HepG2 (cell line): ENCODE data around the gene SHISA5. TPM values are rescaled to one million over a fixed set of nuclear protein-coding genes. Genes with fewer than 3 reads are reported as not detected.

Experiments
- ATF1 ChIP-seq: IDR thresholded peaks from 2 replicates; pipeline ENCODE4 v1.6.1; 2016; ENCODE audit warnings: mild to moderate bottlenecking, control low read depth
- CREB1 ChIP-seq, 2 experiments: fragments of 450-650 bp in 1 of 2; IDR thresholded peaks; 2 replicates each; pipeline ENCODE4 v1.6.1; 2016 to 2017; ENCODE audit warnings: control low read depth in 1 of 2, mild to moderate bottlenecking in 1 of 2, missing compliant biosample characterization in 1 of 2, missing genetic modification characterization in 1 of 2
- HDAC2 ChIP-seq: sonication (generic); formaldehyde crosslinking; IDR thresholded peaks from 2 replicates; pipeline ENCODE4 v1.4.0; 2020; ENCODE audit warnings: missing genetic modification reagents
- MAFF ChIP-seq: IDR thresholded peaks from 2 replicates; pipeline ENCODE4 v1.6.1; 2011; ENCODE audit warnings: low read depth, low read length, improper control_type of control experiment
- MED8 ChIP-seq: sonication (generic); formaldehyde crosslinking; IDR thresholded peaks from 2 replicates; pipeline ENCODE4 v1.8.1; 2023; ENCODE audit warnings: mild to moderate bottlenecking, missing genetic modification reagents; ENCODE audit not compliant: insufficient replicate concordance
- MTA3 ChIP-seq: sonication (generic); formaldehyde crosslinking; IDR thresholded peaks from 2 replicates; pipeline ENCODE4 v1.4.0; 2020; ENCODE audit warnings: missing genetic modification reagents
- NPAS2 ChIP-seq: sonication (generic); formaldehyde crosslinking; IDR thresholded peaks from 2 replicates; pipeline ENCODE4 v1.8.0; 2022; ENCODE audit warnings: mild to moderate bottlenecking, missing genetic modification reagents, borderline replicate concordance
- PHF21A ChIP-seq: sonication (generic); formaldehyde crosslinking; IDR thresholded peaks from 2 replicates; pipeline ENCODE4 v1.5.0; 2020; ENCODE audit warnings: mild to moderate bottlenecking, missing genetic modification reagents
- PTBP1 ChIP-seq: fragments of 200-400 bp; formaldehyde crosslinking; IDR thresholded peaks from 2 replicates; pipeline ENCODE4 v1.6.1; 2018; ENCODE audit warnings: low read length, low read depth; ENCODE audit not compliant: poor library complexity, severe bottlenecking
- RFXAP ChIP-seq: sonication (generic); formaldehyde crosslinking; IDR thresholded peaks from 2 replicates; pipeline ENCODE4 v1.4.0; 2020; ENCODE audit warnings: missing genetic modification reagents, borderline replicate concordance
- SRF ChIP-seq: IDR thresholded peaks from 2 replicates; pipeline ENCODE4 v1.6.1; 2011; ENCODE audit warnings: mild to moderate bottlenecking, low read depth, low read length, moderate library complexity
- SSRP1 ChIP-seq: IDR thresholded peaks from 2 replicates; pipeline ENCODE4 v1.6.1; 2016; ENCODE audit warnings: control low read depth
- ZBTB38 ChIP-seq: sonication (generic); formaldehyde crosslinking; IDR thresholded peaks from 2 replicates; pipeline ENCODE4 v1.5.1; 2020; ENCODE audit warnings: mild to moderate bottlenecking, missing genetic modification reagents
- ZBTB8A ChIP-seq: sonication (generic); formaldehyde crosslinking; IDR thresholded peaks from 2 replicates; pipeline ENCODE4 v1.4.0; 2020; ENCODE audit warnings: mild to moderate bottlenecking, low read depth, missing genetic modification reagents, borderline replicate concordance
- ZFAT ChIP-seq: sonication (generic); formaldehyde crosslinking; conservative IDR thresholded peaks from 2 replicates; pipeline ENCODE4 v1.8.1; 2023; ENCODE audit warnings: missing genetic modification reagents, inconsistent platforms
- ZNF10 ChIP-seq: sonication (generic); formaldehyde crosslinking; IDR thresholded peaks from 2 replicates; pipeline ENCODE4 v1.4.0; 2020; ENCODE audit warnings: mild to moderate bottlenecking, low read depth, missing genetic modification reagents, borderline replicate concordance
- ZNF138 ChIP-seq: sonication (generic); formaldehyde crosslinking; IDR thresholded peaks from 2 replicates; pipeline ENCODE4 v1.5.0; 2020; ENCODE audit warnings: mild to moderate bottlenecking, low read depth, missing genetic modification reagents
- ZNF251 ChIP-seq: sonication (generic); formaldehyde crosslinking; IDR thresholded peaks from 2 replicates; pipeline ENCODE4 v1.9.0; 2021; ENCODE audit warnings: mild to moderate bottlenecking, missing genetic modification reagents
- ZNF781 ChIP-seq: sonication (generic); formaldehyde crosslinking; IDR thresholded peaks from 2 replicates; pipeline ENCODE4 v1.5.1; 2020; ENCODE audit warnings: borderline replicate concordance, mild to moderate bottlenecking, missing genetic modification reagents; ENCODE audit errors: not compliant biosample characterization
- ZSCAN22 ChIP-seq: sonication (generic); formaldehyde crosslinking; IDR thresholded peaks from 2 replicates; pipeline ENCODE4 v1.4.0; 2020; ENCODE audit warnings: mild to moderate bottlenecking, missing genetic modification reagents
- polyA plus RNA-seq, 8 experiments: library from polyadenylated mRNA; depleted of rRNA in 3 of 8; stranded (reverse) in 7 of 8; unstranded in 1 of 8; fragments of >200 nt; fragmentation: Illumina TruSeq in 4 of 8; extraction: Trizol in 4 of 8; gene quantifications; 2 replicates each; pipeline versions ENCODE4 v1.2.1 to v1.2.3, GENCODE V29; 2011 to 2016; ENCODE audit warnings: low read depth in 4 of 8, missing spikeins in 1 of 8, mixed read lengths in 1 of 8; ENCODE audit not compliant: insufficient read depth in 1 of 8
- total RNA-seq, 5 experiments: library from RNA; depleted of rRNA; stranded (reverse); fragments of >200 nt; fragmentation: Illumina TruSeq; extraction: Trizol; gene quantifications; 2 replicates each; pipeline ENCODE4 v1.2.3, GENCODE V29; 2016; ENCODE audit warnings: low read depth in 1 of 5
- TF ChIP-seq, protein P1 (sequence below): IDR thresholded peaks from 2 replicates; pipeline ENCODE4 v1.6.1; 2018; ENCODE audit warnings: missing genetic modification reagents, mild to moderate bottlenecking, missing compliant biosample characterization
- TF ChIP-seq, protein P2 (sequence below): sonication (generic); formaldehyde crosslinking; IDR thresholded peaks from 2 replicates; pipeline ENCODE4 v1.4.0; 2020; ENCODE audit warnings: mild to moderate bottlenecking, missing genetic modification reagents
- TF ChIP-seq, protein P3 (sequence below): IDR thresholded peaks from 2 replicates; pipeline ENCODE4 v1.6.1; 2016; ENCODE audit warnings: missing compliant biosample characterization, missing genetic modification reagents, borderline replicate concordance
- TF ChIP-seq, protein P4 (sequence below): sonication (generic); formaldehyde crosslinking; IDR thresholded peaks from 2 replicates; pipeline ENCODE4 v1.4.0; 2020; ENCODE audit warnings: mild to moderate bottlenecking, low read depth, missing genetic modification reagents
- TF ChIP-seq, protein P5 (sequence below): sonication (generic); formaldehyde crosslinking; IDR thresholded peaks from 2 replicates; pipeline ENCODE4 v1.4.0; 2020; ENCODE audit warnings: missing genetic modification reagents, borderline replicate concordance

The SHISA5 gene
- total and polyA plus RNA-seq, 2 of the 13 experiments (the other 11 are each of a cell fraction or from before 2014, with no cell fraction given): 75.8 to 91.4 TPM

GRCh38 chr3:48428572-48429316 is 75.2 kb downstream of the SHISA5 start (continued):
- TF ChIP-seq, protein P1, sequence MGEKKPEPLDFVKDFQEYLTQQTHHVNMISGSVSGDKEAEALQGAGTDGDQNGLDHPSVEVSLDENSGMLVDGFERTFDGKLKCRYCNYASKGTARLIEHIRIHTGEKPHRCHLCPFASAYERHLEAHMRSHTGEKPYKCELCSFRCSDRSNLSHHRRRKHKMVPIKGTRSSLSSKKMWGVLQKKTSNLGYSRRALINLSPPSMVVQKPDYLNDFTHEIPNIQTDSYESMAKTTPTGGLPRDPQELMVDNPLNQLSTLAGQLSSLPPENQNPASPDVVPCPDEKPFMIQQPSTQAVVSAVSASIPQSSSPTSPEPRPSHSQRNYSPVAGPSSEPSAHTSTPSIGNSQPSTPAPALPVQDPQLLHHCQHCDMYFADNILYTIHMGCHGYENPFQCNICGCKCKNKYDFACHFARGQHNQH (CRISPR knock-in tag): no peak
- TF ChIP-seq ZNF781 (CRISPR knock-in tag) (no peak), ZSCAN22 (CRISPR knock-in tag) (no peak), HDAC2 (CRISPR knock-in tag) (peak; percentile 36), ZBTB38 (CRISPR knock-in tag) (peak; percentile 58; the same call in 1 of the 2 replicates), MTA3 (CRISPR knock-in tag) (no peak), NPAS2 (no peak), ATF1 (CRISPR knock-in tag) (no peak), ZNF10 (CRISPR knock-in tag) (no peak), SSRP1 (CRISPR knock-in tag) (no peak), MED8 (CRISPR knock-in tag) (no peak), ZFAT (CRISPR knock-in tag) (no peak), CREB1 (IDR thresholded peaks at IDR 0.05) (no peak), CREB1 (CRISPR knock-in tag; IDR thresholded peaks at IDR 0.05) (no peak), PHF21A (CRISPR knock-in tag) (peak; percentile 73), SRF (no peak), MAFF (no peak), RFXAP (CRISPR knock-in tag) (0 out of 2 replicates have a peak, but pooled peaks have one; percentile 4), ZNF251 (CRISPR knock-in tag) (no peak), ZNF138 (CRISPR knock-in tag) (0 out of 2 replicates have a peak, but pooled peaks have one; percentile 27), ZBTB8A (CRISPR knock-in tag) (no peak), PTBP1 (no peak)
- TF ChIP-seq, protein P2, sequence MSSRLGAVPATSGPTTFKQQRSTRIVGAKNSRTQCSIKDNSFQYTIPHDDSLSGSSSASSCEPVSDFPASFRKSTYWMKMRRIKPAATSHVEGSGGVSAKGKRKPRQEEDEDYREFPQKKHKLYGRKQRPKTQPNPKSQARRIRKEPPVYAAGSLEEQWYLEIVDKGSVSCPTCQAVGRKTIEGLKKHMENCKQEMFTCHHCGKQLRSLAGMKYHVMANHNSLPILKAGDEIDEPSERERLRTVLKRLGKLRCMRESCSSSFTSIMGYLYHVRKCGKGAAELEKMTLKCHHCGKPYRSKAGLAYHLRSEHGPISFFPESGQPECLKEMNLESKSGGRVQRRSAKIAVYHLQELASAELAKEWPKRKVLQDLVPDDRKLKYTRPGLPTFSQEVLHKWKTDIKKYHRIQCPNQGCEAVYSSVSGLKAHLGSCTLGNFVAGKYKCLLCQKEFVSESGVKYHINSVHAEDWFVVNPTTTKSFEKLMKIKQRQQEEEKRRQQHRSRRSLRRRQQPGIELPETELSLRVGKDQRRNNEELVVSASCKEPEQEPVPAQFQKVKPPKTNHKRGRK (CRISPR knock-in tag): no peak
- TF ChIP-seq, protein P3, sequence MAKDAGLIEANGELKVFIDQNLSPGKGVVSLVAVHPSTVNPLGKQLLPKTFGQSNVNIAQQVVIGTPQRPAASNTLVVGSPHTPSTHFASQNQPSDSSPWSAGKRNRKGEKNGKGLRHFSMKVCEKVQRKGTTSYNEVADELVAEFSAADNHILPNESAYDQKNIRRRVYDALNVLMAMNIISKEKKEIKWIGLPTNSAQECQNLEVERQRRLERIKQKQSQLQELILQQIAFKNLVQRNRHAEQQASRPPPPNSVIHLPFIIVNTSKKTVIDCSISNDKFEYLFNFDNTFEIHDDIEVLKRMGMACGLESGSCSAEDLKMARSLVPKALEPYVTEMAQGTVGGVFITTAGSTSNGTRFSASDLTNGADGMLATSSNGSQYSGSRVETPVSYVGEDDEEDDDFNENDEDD: no peak
- TF ChIP-seq, protein P4, sequence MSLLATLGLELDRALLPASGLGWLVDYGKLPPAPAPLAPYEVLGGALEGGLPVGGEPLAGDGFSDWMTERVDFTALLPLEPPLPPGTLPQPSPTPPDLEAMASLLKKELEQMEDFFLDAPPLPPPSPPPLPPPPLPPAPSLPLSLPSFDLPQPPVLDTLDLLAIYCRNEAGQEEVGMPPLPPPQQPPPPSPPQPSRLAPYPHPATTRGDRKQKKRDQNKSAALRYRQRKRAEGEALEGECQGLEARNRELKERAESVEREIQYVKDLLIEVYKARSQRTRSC (CRISPR knock-in tag): no peak
- TF ChIP-seq, protein P5, sequence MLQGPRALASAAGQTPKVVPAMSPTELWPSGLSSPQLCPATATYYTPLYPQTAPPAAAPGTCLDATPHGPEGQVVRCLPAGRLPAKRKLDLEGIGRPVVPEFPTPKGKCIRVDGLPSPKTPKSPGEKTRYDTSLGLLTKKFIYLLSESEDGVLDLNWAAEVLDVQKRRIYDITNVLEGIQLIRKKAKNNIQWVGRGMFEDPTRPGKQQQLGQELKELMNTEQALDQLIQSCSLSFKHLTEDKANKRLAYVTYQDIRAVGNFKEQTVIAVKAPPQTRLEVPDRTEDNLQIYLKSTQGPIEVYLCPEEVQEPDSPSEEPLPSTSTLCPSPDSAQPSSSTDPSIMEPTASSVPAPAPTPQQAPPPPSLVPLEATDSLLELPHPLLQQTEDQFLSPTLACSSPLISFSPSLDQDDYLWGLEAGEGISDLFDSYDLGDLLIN: no peak
